ENCODE data around the gene HLA-E. TPM values are rescaled to one million over a fixed set of nuclear protein-coding genes. Genes with fewer than 3 reads are reported as not detected.

Gene HLA-E
- 677 TPM for polyA plus RNA-seq (2013)

- Histone ChIP-seq H3K4me3 (ENCODE audit: control insufficient read depth in 1 of 7, extremely low read depth in 1 of 7, insufficient read depth in 4 of 7, low read depth in 2 of 7, low read length in 6 of 7) (peak within 1 kb of the TSS; percentile 95 to 100 (median 98)), H3K4me1 (ENCODE audit: control extremely low read depth in 1 of 4, control insufficient read depth in 4 of 4, insufficient read depth in 4 of 4, low read length in 3 of 4) (peaks cover 10 to 41% (median 29%) of the 10 kb centered on the region in 4 experiments), H3K9me3 (ENCODE audit: control extremely low read depth in 1 of 5, control insufficient read depth in 4 of 5, insufficient read depth in 2 of 5, low read depth in 1 of 5, low read length in 4 of 5) (no peaks in the 10 kb centered on the region), H3K27me3 (replicated peaks in 2 of 5; ENCODE audit: control insufficient read depth in 4 of 5, insufficient read depth in 5 of 5, low read length in 4 of 5) (no peaks in the 10 kb centered on the region), H3K36me3 (ENCODE audit: control insufficient read depth in 4 of 4, insufficient read depth in 4 of 4, low read length in 3 of 4) (peaks cover 7 to 39% (median 28%) of the 10 kb centered on the region in 4 experiments), H3K27ac (ENCODE audit: insufficient read depth in 1 of 2, low read depth in 1 of 2, low read length in 2 of 2, poor library complexity in 1 of 2, severe bottlenecking in 2 of 2) (peak within 1 kb of the TSS; percentile 89 to 93)
- WGBS (ENCODE audit: insufficient coverage): 5% methylated on average over 62 of the region's 68 CpGs
- ChIA-PET POLR2A (interaction anchor here (1.4 to 1.8 kb wide), 2 partner anchors 20 to 27 kb away, joined by 5 to 6 read pairs; no protein-coding TSS in a partner anchor), CTCF (interaction anchor here (0.9 to 10.6 kb wide), 4 partner anchors 21 to 58 kb away, joined by 3 to 259 read pairs (median 116); no protein-coding TSS in a partner anchor)
- peak; percentile 99 to 100 (median 100) for DNase-seq
Observed at GRCh38 chr6:30489081-30490025, at the start of gene HLA-E. Gene HLA-E (plus strand): TSS chr6:30489509. CDS start chr6:30489532, 23 bp downstream.

- ChIA-PET POLR2A (no interaction called here), CTCF (interaction anchor here (1.0 to 1.4 kb wide), 4 partner anchors 8 to 30 kb away, joined by 3 to 7 read pairs (median 4); no protein-coding TSS in a partner anchor)
- Histone ChIP-seq H3K4me3 (ENCODE audit: control insufficient read depth in 1 of 7, extremely low read depth in 1 of 7, insufficient read depth in 4 of 7, low read depth in 2 of 7, low read length in 6 of 7) (no peak overlapping the region), H3K4me1 (ENCODE audit: control extremely low read depth in 1 of 4, control insufficient read depth in 4 of 4, insufficient read depth in 4 of 4, low read length in 3 of 4) (no peaks in the 10 kb centered on the region), H3K27me3 (replicated peaks in 2 of 5; ENCODE audit: control insufficient read depth in 4 of 5, insufficient read depth in 5 of 5, low read length in 4 of 5) (peaks cover 38 to 95% (median 53%) of the 10 kb centered on the region in 5 experiments), H3K9me3 (ENCODE audit: control extremely low read depth in 1 of 5, control insufficient read depth in 4 of 5, insufficient read depth in 2 of 5, low read depth in 1 of 5, low read length in 4 of 5) (peaks cover 0 to 2% (median 0%) of the 10 kb centered on the region in 5 experiments), H3K27ac (ENCODE audit: insufficient read depth in 1 of 2, low read depth in 1 of 2, low read length in 2 of 2, poor library complexity in 1 of 2, severe bottlenecking in 2 of 2) (no peak overlapping the region), H3K36me3 (ENCODE audit: control insufficient read depth in 4 of 4, insufficient read depth in 4 of 4, low read length in 3 of 4) (no peaks in the 10 kb centered on the region)
- 86% methylated on average over 2 of the region's 3 CpGs for WGBS (ENCODE audit: insufficient coverage)
- no peak for DNase-seq
Observed at GRCh38 chr6:30441171-30441570, 48.1 kb upstream of the HLA-E start.

GRCh38 chr6:30443657-30444450 lies 45.5 kb upstream of the HLA-E start:
- Histone ChIP-seq H3K27me3 (replicated peaks in 2 of 5; ENCODE audit: control insufficient read depth in 4 of 5, insufficient read depth in 5 of 5, low read length in 4 of 5) (peaks cover 36 to 98% (median 69%) of the 10 kb centered on the region in 5 experiments), H3K27ac (ENCODE audit: insufficient read depth in 1 of 2, low read depth in 1 of 2, low read length in 2 of 2, poor library complexity in 1 of 2, severe bottlenecking in 2 of 2) (no peak overlapping the region), H3K36me3 (ENCODE audit: control insufficient read depth in 4 of 4, insufficient read depth in 4 of 4, low read length in 3 of 4) (no peaks in the 10 kb centered on the region), H3K9me3 (ENCODE audit: control extremely low read depth in 1 of 5, control insufficient read depth in 4 of 5, insufficient read depth in 2 of 5, low read depth in 1 of 5, low read length in 4 of 5) (peaks cover 0 to 2% (median 0%) of the 10 kb centered on the region in 5 experiments), H3K4me3 (ENCODE audit: control insufficient read depth in 1 of 7, extremely low read depth in 1 of 7, insufficient read depth in 4 of 7, low read depth in 2 of 7, low read length in 6 of 7) (no peak overlapping the region), H3K4me1 (ENCODE audit: control extremely low read depth in 1 of 4, control insufficient read depth in 4 of 4, insufficient read depth in 4 of 4, low read length in 3 of 4) (no peaks in the 10 kb centered on the region)
- ChIA-PET CTCF (interaction anchor here (1.6 kb wide), 1 partner anchor 10 kb away, joined by 6 read pairs; no protein-coding TSS in a partner anchor), POLR2A (no interaction called here)
- DNase-seq: no peak
- WGBS (ENCODE audit: insufficient coverage): 26% methylated on average over 13 of the region's 20 CpGs

GRCh38 chr6:30444451-30444742 lies 44.9 kb upstream of the HLA-E start:
- H3K27ac ChIP-seq (ENCODE audit: insufficient read depth in 1 of 2, low read depth in 1 of 2, low read length in 2 of 2, poor library complexity in 1 of 2, severe bottlenecking in 2 of 2): no peak overlapping the region
- peaks cover 36 to 98% (median 64%) of the 10 kb centered on the region in 5 experiments for H3K27me3 ChIP-seq (replicated peaks in 2 of 5; ENCODE audit: control insufficient read depth in 4 of 5, insufficient read depth in 5 of 5, low read length in 4 of 5)
- 63% methylated on average over 3 of the region's 8 CpGs for WGBS (ENCODE audit: insufficient coverage)
- POLR2A ChIA-PET: no interaction called here
- CTCF ChIA-PET: interaction anchor here (1.6 kb wide), 1 partner anchor 9 kb away, joined by 6 read pairs; no protein-coding TSS in a partner anchor
- peaks cover 0 to 2% (median 0%) of the 10 kb centered on the region in 5 experiments for H3K9me3 ChIP-seq (ENCODE audit: control extremely low read depth in 1 of 5, control insufficient read depth in 4 of 5, insufficient read depth in 2 of 5, low read depth in 1 of 5, low read length in 4 of 5)
- no peak for DNase-seq
- no peak overlapping the region for H3K4me3 ChIP-seq (ENCODE audit: control insufficient read depth in 1 of 7, extremely low read depth in 1 of 7, insufficient read depth in 4 of 7, low read depth in 2 of 7, low read length in 6 of 7)
- no peaks in the 10 kb centered on the region for H3K4me1 ChIP-seq (ENCODE audit: control extremely low read depth in 1 of 4, control insufficient read depth in 4 of 4, insufficient read depth in 4 of 4, low read length in 3 of 4)
- H3K36me3 ChIP-seq (ENCODE audit: control insufficient read depth in 4 of 4, insufficient read depth in 4 of 4, low read length in 3 of 4): no peaks in the 10 kb centered on the region

- POLR2A ChIA-PET: no interaction called here
- H3K27me3 ChIP-seq (replicated peaks in 2 of 5; ENCODE audit: control insufficient read depth in 4 of 5, insufficient read depth in 5 of 5, low read length in 4 of 5): peaks cover 32 to 85% (median 61%) of the 10 kb centered on the region in 5 experiments
Observed at GRCh38 chr6:30446259-30446658, 43.0 kb upstream of the HLA-E start.

GRCh38 chr6:30447237-30447636 lies 42.1 kb upstream of the HLA-E start:
- no peaks in the 10 kb centered on the region for H3K36me3 ChIP-seq (ENCODE audit: control insufficient read depth in 4 of 4, insufficient read depth in 4 of 4, low read length in 3 of 4)
- ChIA-PET CTCF (interaction anchor here (1.3 kb wide), 1 partner anchor 9 kb away, joined by 3 read pairs; no protein-coding TSS in a partner anchor), POLR2A (no interaction called here)
- WGBS (ENCODE audit: insufficient coverage): 0% methylated on average over 1 of the region's 2 CpGs
- peaks cover 0 to 2% (median 0%) of the 10 kb centered on the region in 5 experiments for H3K9me3 ChIP-seq (ENCODE audit: control extremely low read depth in 1 of 5, control insufficient read depth in 4 of 5, insufficient read depth in 2 of 5, low read depth in 1 of 5, low read length in 4 of 5)
- no peak overlapping the region for H3K4me3 ChIP-seq (ENCODE audit: control insufficient read depth in 1 of 7, extremely low read depth in 1 of 7, insufficient read depth in 4 of 7, low read depth in 2 of 7, low read length in 6 of 7)
- H3K4me1 ChIP-seq (ENCODE audit: control extremely low read depth in 1 of 4, control insufficient read depth in 4 of 4, insufficient read depth in 4 of 4, low read length in 3 of 4): peaks cover 0 to 26% (median 24%) of the 10 kb centered on the region in 4 experiments
- H3K27ac ChIP-seq (ENCODE audit: insufficient read depth in 1 of 2, low read depth in 1 of 2, low read length in 2 of 2, poor library complexity in 1 of 2, severe bottlenecking in 2 of 2): no peak overlapping the region
- H3K27me3 ChIP-seq (replicated peaks in 2 of 5; ENCODE audit: control insufficient read depth in 4 of 5, insufficient read depth in 5 of 5, low read length in 4 of 5): peaks cover 28 to 86% (median 63%) of the 10 kb centered on the region in 5 experiments
- no peak for DNase-seq

More at GRCh38 chr6:30446259-30446658, 43.0 kb upstream of the HLA-E start:
- Histone ChIP-seq H3K27ac (ENCODE audit: insufficient read depth in 1 of 2, low read depth in 1 of 2, low read length in 2 of 2, poor library complexity in 1 of 2, severe bottlenecking in 2 of 2) (no peak overlapping the region), H3K36me3 (ENCODE audit: control insufficient read depth in 4 of 4, insufficient read depth in 4 of 4, low read length in 3 of 4) (no peaks in the 10 kb centered on the region), H3K4me3 (ENCODE audit: control insufficient read depth in 1 of 7, extremely low read depth in 1 of 7, insufficient read depth in 4 of 7, low read depth in 2 of 7, low read length in 6 of 7) (no peak overlapping the region), H3K9me3 (ENCODE audit: control extremely low read depth in 1 of 5, control insufficient read depth in 4 of 5, insufficient read depth in 2 of 5, low read depth in 1 of 5, low read length in 4 of 5) (peaks cover 0 to 2% (median 0%) of the 10 kb centered on the region in 5 experiments), H3K4me1 (ENCODE audit: control extremely low read depth in 1 of 4, control insufficient read depth in 4 of 4, insufficient read depth in 4 of 4, low read length in 3 of 4) (peaks cover 0 to 16% (median 15%) of the 10 kb centered on the region in 4 experiments)
- CTCF ChIA-PET: interaction anchor here (1.3 kb wide), 1 partner anchor 8 kb away, joined by 3 read pairs; no protein-coding TSS in a partner anchor
- WGBS (ENCODE audit: insufficient coverage): 0% methylated on average over 1 of the region's 2 CpGs
- DNase-seq: no peak

Data from common myeloid progenitor, CD34-positive (primary cell).